GM12801 (cell line): ENCODE measurements around the gene CUZD1.

Source experiments
- CTCF ChIP-seq: IDR thresholded peaks from one replicate; pipeline ENCODE4 v1.5.1; 2011; ENCODE audit warnings: control low read depth; ENCODE audit not compliant: insufficient read length; ENCODE audit errors: extremely low read depth

CUZD1 gene

GRCh38 chr10:122782911-122783310 is 62.7 kb downstream of the CUZD1 start:
- TF ChIP-seq CTCF: no peak
